HEK293 (cell line): ENCODE results near the gene HDAC11.

Experiments used
- CTCF ChIA-PET: fragments of 350-600 bp; formaldehyde crosslinking; extraction: SDS; loops from one replicate; lab custom pipeline; 2021; ENCODE audit warnings: antibody characterized with exemption; lab: Yijun Ruan, JAX
- POLR2A ChIA-PET: fragments of 300-600 bp; formaldehyde crosslinking; extraction: SDS; loops from one replicate; lab custom pipeline; 2020; ENCODE audit warnings: antibody characterized with exemption, inconsistent platforms; lab: Yijun Ruan, JAX
- H3K27ac ChIP-seq: fragments of 200-500 bp; sonication (Bioruptor generic); 2 replicates; pipeline ENCODE4 v1.5.1; 2014; ENCODE audit warnings: low read depth, low read length, control low read depth, inconsistent platforms; ENCODE audit errors: extremely low read depth
- H3K36me3 ChIP-seq, 2 experiments: fragments of 200-500 bp in 1 of 2; sonication (Bioruptor generic) in 1 of 2; 1 replicate in 1 of 2; 2 replicates in 1 of 2; pipeline ENCODE4 v1.5.1; 2014 to 2017; ENCODE audit warnings: inconsistent platforms in 2 of 2, low read length in 2 of 2; ENCODE audit not compliant: control insufficient read depth in 2 of 2, insufficient read depth in 1 of 2
- H3K4me1 ChIP-seq: fragments of 200-500 bp; sonication (Bioruptor generic); 2 replicates; pipeline ENCODE4 v1.5.1; 2014; ENCODE audit warnings: mild to moderate bottlenecking, low read length, inconsistent platforms; ENCODE audit not compliant: control insufficient read depth, insufficient read depth
- H3K4me3 ChIP-seq: 2 replicates; pipeline ENCODE4 v1.5.1; 2011; ENCODE audit warnings: low read depth, mild to moderate bottlenecking, control low read depth, low read length, moderate library complexity
- H3K9me3 ChIP-seq: fragments of 200-500 bp; sonication (Bioruptor generic); 2 replicates; pipeline ENCODE4 v1.5.1; 2014; ENCODE audit warnings: low read depth, low read length, inconsistent platforms; ENCODE audit not compliant: control insufficient read depth, insufficient read depth
- KLF1 ChIP-seq: fragments of 450-650 bp; formaldehyde crosslinking; IDR thresholded peaks from 2 replicates; pipeline ENCODE4 v1.5.1; 2016; ENCODE audit warnings: missing biosample characterization, missing genetic modification characterization
- KLF16 ChIP-seq: fragments of 450-650 bp; formaldehyde crosslinking; IDR thresholded peaks from 2 replicates; pipeline ENCODE4 v1.5.1; 2017; ENCODE audit warnings: missing biosample characterization, missing genetic modification characterization
- KLF8 ChIP-seq: fragments of 450-650 bp; formaldehyde crosslinking; IDR thresholded peaks from 2 replicates; pipeline ENCODE4 v1.5.1; 2016; ENCODE audit warnings: missing biosample characterization, missing genetic modification characterization
- PRDM1 ChIP-seq: fragments of 450-650 bp; formaldehyde crosslinking; IDR thresholded peaks from 2 replicates; pipeline ENCODE4; 2016; ENCODE audit warnings: missing biosample characterization, missing genetic modification characterization
- ZBTB1 ChIP-seq: fragments of 450-650 bp; formaldehyde crosslinking; IDR thresholded peaks from 2 replicates; pipeline ENCODE4 v1.5.1; 2016; ENCODE audit warnings: missing biosample characterization, missing genetic modification characterization
- ZBTB20 ChIP-seq: fragments of 450-650 bp; formaldehyde crosslinking; IDR thresholded peaks from 2 replicates; pipeline ENCODE4 v1.5.1; 2016; ENCODE audit warnings: missing biosample characterization, missing genetic modification characterization
- ZNF138 ChIP-seq: fragments of 450-650 bp; formaldehyde crosslinking; IDR thresholded peaks from 2 replicates; pipeline ENCODE4 v1.5.1; 2016; ENCODE audit warnings: missing biosample characterization, missing genetic modification characterization, borderline replicate concordance
- ZNF140 ChIP-seq: fragments of 450-650 bp; formaldehyde crosslinking; IDR thresholded peaks from 2 replicates; pipeline ENCODE4 v1.5.1; 2016; ENCODE audit warnings: missing biosample characterization, missing genetic modification characterization
- ZNF146 ChIP-seq: fragments of 450-650 bp; formaldehyde crosslinking; IDR thresholded peaks from 2 replicates; pipeline ENCODE4 v1.5.1; 2016; ENCODE audit warnings: missing biosample characterization, missing genetic modification characterization
- ZNF211 ChIP-seq: fragments of 450-650 bp; formaldehyde crosslinking; IDR thresholded peaks from 2 replicates; pipeline ENCODE4 v1.5.1; 2016; ENCODE audit warnings: low read depth, missing biosample characterization, missing genetic modification characterization
- ZNF221 ChIP-seq: fragments of 450-650 bp; formaldehyde crosslinking; IDR thresholded peaks from 2 replicates; pipeline ENCODE4 v1.5.1; 2017; ENCODE audit warnings: missing biosample characterization, missing genetic modification characterization, borderline replicate concordance
- ZNF341 ChIP-seq: fragments of 450-650 bp; formaldehyde crosslinking; IDR thresholded peaks from 2 replicates; pipeline ENCODE4; 2016; ENCODE audit warnings: low read depth, missing biosample characterization, missing genetic modification characterization
- ZNF404 ChIP-seq: fragments of 450-650 bp; formaldehyde crosslinking; IDR thresholded peaks from 2 replicates; pipeline ENCODE4 v1.5.1; 2017; ENCODE audit warnings: missing biosample characterization, missing genetic modification characterization
- ZNF624 ChIP-seq: fragments of 450-650 bp; formaldehyde crosslinking; IDR thresholded peaks from 2 replicates; pipeline ENCODE4 v1.5.1; 2017; ENCODE audit warnings: missing biosample characterization, missing genetic modification characterization
- ZNF629 ChIP-seq: fragments of 450-650 bp; formaldehyde crosslinking; IDR thresholded peaks from 2 replicates; pipeline ENCODE4 v1.5.1; 2017; ENCODE audit warnings: missing biosample characterization, missing genetic modification characterization
- ZNF658 ChIP-seq: fragments of 450-650 bp; formaldehyde crosslinking; IDR thresholded peaks from 2 replicates; pipeline ENCODE4; 2016; ENCODE audit warnings: missing biosample characterization, missing genetic modification characterization
- ZNF660 ChIP-seq: fragments of 450-650 bp; IDR thresholded peaks from 2 replicates; pipeline ENCODE4 v1.5.1; 2018; ENCODE audit warnings: missing biosample characterization, mild to moderate bottlenecking, missing genetic modification characterization
- ZNF837 ChIP-seq: fragments of 450-650 bp; formaldehyde crosslinking; IDR thresholded peaks from 2 replicates; pipeline ENCODE4 v1.5.1; 2016; ENCODE audit warnings: missing biosample characterization, missing genetic modification characterization
- TF ChIP-seq, protein P1 (sequence below): fragments of 450-650 bp; formaldehyde crosslinking; IDR thresholded peaks from 2 replicates; pipeline ENCODE4 v1.5.1; 2017; ENCODE audit warnings: missing biosample characterization, missing genetic modification characterization
- TF ChIP-seq, protein P2 (sequence below): fragments of 450-650 bp; formaldehyde crosslinking; IDR thresholded peaks from 2 replicates; pipeline ENCODE4 v1.5.1; 2017; ENCODE audit warnings: missing biosample characterization, mild to moderate bottlenecking, missing genetic modification characterization, moderate library complexity
- TF ChIP-seq, protein P3 (sequence below): fragments of 450-650 bp; formaldehyde crosslinking; IDR thresholded peaks from 2 replicates; pipeline ENCODE4 v1.5.1; 2016; ENCODE audit warnings: missing biosample characterization, missing genetic modification characterization
- TF ChIP-seq, protein P4 (sequence below): fragments of 450-650 bp; formaldehyde crosslinking; IDR thresholded peaks from 2 replicates; pipeline ENCODE4 v1.5.1; 2016; ENCODE audit warnings: missing biosample characterization, missing genetic modification characterization

The HDAC11 gene

DNA sequence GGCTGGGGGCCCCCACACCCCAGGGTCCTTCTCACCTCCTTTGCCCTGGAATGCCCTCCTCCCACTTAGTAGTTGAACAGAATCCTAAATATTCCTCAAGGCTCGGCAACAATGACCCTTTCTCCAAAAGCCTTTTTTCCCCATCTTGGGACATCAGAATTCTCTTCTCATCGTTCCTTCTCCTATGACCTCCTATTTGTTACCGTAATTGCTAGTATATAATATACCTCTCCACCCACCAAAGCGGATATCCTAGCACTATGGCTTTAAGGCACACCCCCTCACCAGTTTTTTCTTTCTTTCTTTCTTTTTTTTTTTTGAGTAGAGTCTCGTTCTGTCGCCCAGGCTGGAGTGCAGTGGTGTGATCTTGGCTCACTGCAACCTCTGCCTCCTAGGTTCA, 16.8 kb downstream of the HDAC11 start:
- TF ChIP-seq ZNF629 (no peak), KLF8 (no peak), ZNF341 (tag by site-specific recombination) (no peak), ZNF837 (tag by site-specific recombination) (no peak), ZNF146 (no peak), ZNF140 (tag by site-specific recombination) (no peak), ZNF658 (tag by site-specific recombination) (no peak), ZNF624 (tag by site-specific recombination) (no peak), KLF1 (tag by site-specific recombination) (no peak), ZNF660 (tag by site-specific recombination) (no peak), KLF16 (tag by site-specific recombination) (no peak), ZNF404 (tag by site-specific recombination) (no peak), ZNF138 (no peak), ZBTB1 (tag by site-specific recombination) (no peak), ZNF211 (no peak), ZBTB20 (no peak)
- TF ChIP-seq, protein P1, sequence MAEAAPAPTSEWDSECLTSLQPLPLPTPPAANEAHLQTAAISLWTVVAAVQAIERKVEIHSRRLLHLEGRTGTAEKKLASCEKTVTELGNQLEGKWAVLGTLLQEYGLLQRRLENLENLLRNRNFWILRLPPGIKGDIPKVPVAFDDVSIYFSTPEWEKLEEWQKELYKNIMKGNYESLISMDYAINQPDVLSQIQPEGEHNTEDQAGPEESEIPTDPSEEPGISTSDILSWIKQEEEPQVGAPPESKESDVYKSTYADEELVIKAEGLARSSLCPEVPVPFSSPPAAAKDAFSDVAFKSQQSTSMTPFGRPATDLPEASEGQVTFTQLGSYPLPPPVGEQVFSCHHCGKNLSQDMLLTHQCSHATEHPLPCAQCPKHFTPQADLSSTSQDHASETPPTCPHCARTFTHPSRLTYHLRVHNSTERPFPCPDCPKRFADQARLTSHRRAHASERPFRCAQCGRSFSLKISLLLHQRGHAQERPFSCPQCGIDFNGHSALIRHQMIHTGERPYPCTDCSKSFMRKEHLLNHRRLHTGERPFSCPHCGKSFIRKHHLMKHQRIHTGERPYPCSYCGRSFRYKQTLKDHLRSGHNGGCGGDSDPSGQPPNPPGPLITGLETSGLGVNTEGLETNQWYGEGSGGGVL (tag by site-specific recombination), result no peak
- TF ChIP-seq, protein P2, sequence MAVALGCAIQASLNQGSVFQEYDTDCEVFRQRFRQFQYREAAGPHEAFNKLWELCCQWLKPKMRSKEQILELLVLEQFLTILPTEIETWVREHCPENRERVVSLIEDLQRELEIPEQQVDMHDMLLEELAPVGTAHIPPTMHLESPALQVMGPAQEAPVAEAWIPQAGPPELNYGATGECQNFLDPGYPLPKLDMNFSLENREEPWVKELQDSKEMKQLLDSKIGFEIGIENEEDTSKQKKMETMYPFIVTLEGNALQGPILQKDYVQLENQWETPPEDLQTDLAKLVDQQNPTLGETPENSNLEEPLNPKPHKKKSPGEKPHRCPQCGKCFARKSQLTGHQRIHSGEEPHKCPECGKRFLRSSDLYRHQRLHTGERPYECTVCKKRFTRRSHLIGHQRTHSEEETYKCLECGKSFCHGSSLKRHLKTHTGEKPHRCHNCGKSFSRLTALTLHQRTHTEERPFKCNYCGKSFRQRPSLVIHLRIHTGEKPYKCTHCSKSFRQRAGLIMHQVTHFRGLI, result no peak
- ChIA-PET CTCF (interaction anchor here (0.6 to 8.4 kb wide), 26 partner anchors 10 to 410 kb away, joined by 3 to 219 read pairs (median 5); partner anchors contain the start of gene WNT7A), POLR2A (interaction anchor here (0.6 to 1.1 kb wide), 4 partner anchors 121 to 189 kb away, joined by 3 to 14 read pairs (median 3); no protein-coding TSS in a partner anchor)
- Histone ChIP-seq H3K4me1 (no peaks in the 10 kb centered on the region), H3K36me3 (peaks cover 0 to 5% of the 10 kb centered on the region in 2 experiments; a peak in 1 of 3 replicates), H3K9me3 (no peaks in the 10 kb centered on the region), H3K4me3 (no peak overlapping the region), H3K27ac (no peak overlapping the region)

DNA sequence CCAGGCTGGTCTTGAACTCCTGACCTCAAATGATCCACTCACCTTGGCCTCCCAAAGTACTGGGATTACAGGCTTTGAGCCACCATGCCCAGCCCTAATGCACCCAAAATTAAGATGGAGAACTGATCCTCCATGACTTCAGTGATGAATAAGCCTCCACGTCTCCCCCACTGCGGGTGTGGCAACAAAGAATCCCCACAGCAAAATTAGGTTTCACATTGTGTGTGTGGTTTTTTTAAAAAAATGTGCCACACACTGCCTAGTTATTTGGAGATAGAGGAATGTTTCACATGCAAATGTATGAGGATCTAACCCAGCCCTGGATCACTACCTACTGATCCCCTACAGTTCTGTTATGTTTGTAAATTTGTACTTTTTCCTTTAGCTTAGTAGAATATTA, 17.3 kb downstream of the HDAC11 start:
- CTCF ChIA-PET, result interaction anchor here (0.7 to 8.4 kb wide), 6 partner anchors 17 to 411 kb away, joined by 3 to 181 read pairs (median 5); no protein-coding TSS in a partner anchor

More for the DNA sequence above, 17.3 kb downstream of the HDAC11 start:
- no peak overlapping the region for H3K4me3 ChIP-seq
- H3K36me3 ChIP-seq, result peaks cover 0 to 5% of the 10 kb centered on the region in 2 experiments; a peak in 1 of 3 replicates
- POLR2A ChIA-PET, result no interaction called here
- no peaks in the 10 kb centered on the region for H3K9me3 ChIP-seq
- H3K27ac ChIP-seq, result no peak overlapping the region
- no peaks in the 10 kb centered on the region for H3K4me1 ChIP-seq
- no peak for TF ChIP-seq ZNF624 (tag by site-specific recombination)
- TF ChIP-seq, protein P3, sequence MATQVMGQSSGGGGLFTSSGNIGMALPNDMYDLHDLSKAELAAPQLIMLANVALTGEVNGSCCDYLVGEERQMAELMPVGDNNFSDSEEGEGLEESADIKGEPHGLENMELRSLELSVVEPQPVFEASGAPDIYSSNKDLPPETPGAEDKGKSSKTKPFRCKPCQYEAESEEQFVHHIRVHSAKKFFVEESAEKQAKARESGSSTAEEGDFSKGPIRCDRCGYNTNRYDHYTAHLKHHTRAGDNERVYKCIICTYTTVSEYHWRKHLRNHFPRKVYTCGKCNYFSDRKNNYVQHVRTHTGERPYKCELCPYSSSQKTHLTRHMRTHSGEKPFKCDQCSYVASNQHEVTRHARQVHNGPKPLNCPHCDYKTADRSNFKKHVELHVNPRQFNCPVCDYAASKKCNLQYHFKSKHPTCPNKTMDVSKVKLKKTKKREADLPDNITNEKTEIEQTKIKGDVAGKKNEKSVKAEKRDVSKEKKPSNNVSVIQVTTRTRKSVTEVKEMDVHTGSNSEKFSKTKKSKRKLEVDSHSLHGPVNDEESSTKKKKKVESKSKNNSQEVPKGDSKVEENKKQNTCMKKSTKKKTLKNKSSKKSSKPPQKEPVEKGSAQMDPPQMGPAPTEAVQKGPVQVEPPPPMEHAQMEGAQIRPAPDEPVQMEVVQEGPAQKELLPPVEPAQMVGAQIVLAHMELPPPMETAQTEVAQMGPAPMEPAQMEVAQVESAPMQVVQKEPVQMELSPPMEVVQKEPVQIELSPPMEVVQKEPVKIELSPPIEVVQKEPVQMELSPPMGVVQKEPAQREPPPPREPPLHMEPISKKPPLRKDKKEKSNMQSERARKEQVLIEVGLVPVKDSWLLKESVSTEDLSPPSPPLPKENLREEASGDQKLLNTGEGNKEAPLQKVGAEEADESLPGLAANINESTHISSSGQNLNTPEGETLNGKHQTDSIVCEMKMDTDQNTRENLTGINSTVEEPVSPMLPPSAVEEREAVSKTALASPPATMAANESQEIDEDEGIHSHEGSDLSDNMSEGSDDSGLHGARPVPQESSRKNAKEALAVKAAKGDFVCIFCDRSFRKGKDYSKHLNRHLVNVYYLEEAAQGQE (tag by site-specific recombination), result no peak
- TF ChIP-seq, protein P4, sequence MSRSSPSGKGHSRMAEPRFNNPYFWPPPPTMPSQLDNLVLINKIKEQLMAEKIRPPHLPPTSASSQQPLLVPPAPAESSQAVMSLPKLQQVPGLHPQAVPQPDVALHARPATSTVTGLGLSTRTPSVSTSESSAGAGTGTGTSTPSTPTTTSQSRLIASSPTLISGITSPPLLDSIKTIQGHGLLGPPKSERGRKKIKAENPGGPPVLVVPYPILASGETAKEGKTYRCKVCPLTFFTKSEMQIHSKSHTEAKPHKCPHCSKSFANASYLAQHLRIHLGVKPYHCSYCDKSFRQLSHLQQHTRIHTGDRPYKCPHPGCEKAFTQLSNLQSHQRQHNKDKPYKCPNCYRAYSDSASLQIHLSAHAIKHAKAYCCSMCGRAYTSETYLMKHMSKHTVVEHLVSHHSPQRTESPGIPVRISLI (tag by site-specific recombination), result no peak
- no peak for TF ChIP-seq ZNF221 (tag by site-specific recombination)
- no peak for TF ChIP-seq PRDM1
